HepG2 (cell line): ENCODE data around the gene AKAP12. TPM values are rescaled to one million over a fixed set of nuclear protein-coding genes. Genes with fewer than 3 reads are reported as not detected.

Source experiments
- BRCA1 ChIP-seq: sonication (generic); formaldehyde crosslinking; IDR thresholded peaks from 2 replicates; pipeline ENCODE4 v1.4.0; 2020; ENCODE audit warnings: missing genetic modification reagents
- CREB3 ChIP-seq: sonication (generic); formaldehyde crosslinking; IDR thresholded peaks from 2 replicates; pipeline ENCODE4 v1.5.0; 2020; ENCODE audit warnings: missing genetic modification reagents
- CSRNP1 ChIP-seq: sonication (generic); formaldehyde crosslinking; IDR thresholded peaks from 2 replicates; pipeline ENCODE4 v1.8.1; 2023; ENCODE audit warnings: mild to moderate bottlenecking, missing genetic modification reagents
- DMAP1 ChIP-seq: IDR thresholded peaks from 2 replicates; pipeline ENCODE4 v1.6.1; 2016
- ELF3 ChIP-seq: IDR thresholded peaks from 2 replicates; pipeline ENCODE4 v1.6.1; 2016; ENCODE audit warnings: missing genetic modification reagents, missing compliant biosample characterization
- ESRRA ChIP-seq: sonication (generic); formaldehyde crosslinking; IDR thresholded peaks from 2 replicates; pipeline ENCODE4 v1.5.1; 2020; ENCODE audit warnings: mild to moderate bottlenecking, low read depth, missing genetic modification reagents
- FOXK1 ChIP-seq: sonication (generic); formaldehyde crosslinking; IDR thresholded peaks from 2 replicates; pipeline ENCODE4 v1.4.0; 2020; ENCODE audit warnings: low read depth, missing genetic modification reagents, borderline replicate concordance
- GABPA ChIP-seq, 2 experiments: IDR thresholded peaks; 2 replicates each; pipeline ENCODE4 v1.6.1; 2011 to 2016; ENCODE audit warnings: low read depth in 2 of 2, low read length in 1 of 2, missing biosample characterization in 1 of 2, missing genetic modification characterization in 1 of 2
- GPBP1L1 ChIP-seq: sonication (generic); formaldehyde crosslinking; IDR thresholded peaks from 2 replicates; pipeline ENCODE4 v1.5.0; 2020; ENCODE audit warnings: mild to moderate bottlenecking, missing genetic modification reagents
- HDAC6 ChIP-seq: fragments of 200-600 bp; sonication (generic); IDR thresholded peaks from 2 replicates; pipeline ENCODE4 v1.7.0; 2017; ENCODE audit warnings: mild to moderate bottlenecking, antibody characterized with exemption, low read length, low read depth
- KAT2B ChIP-seq: fragments of 150-350 bp; IDR thresholded peaks from 2 replicates; pipeline ENCODE4 v1.6.1; 2014; ENCODE audit warnings: low read depth, low read length, borderline replicate concordance
- KLF16 ChIP-seq, 2 experiments: sonication (generic) in 1 of 2; formaldehyde crosslinking in 1 of 2; IDR thresholded peaks; 2 replicates each; pipeline versions ENCODE4 v1.6.1 to v1.8.0; 2016 to 2023; ENCODE audit warnings: missing genetic modification reagents in 2 of 2, missing compliant biosample characterization in 1 of 2
- KLF6 ChIP-seq: IDR thresholded peaks from 2 replicates; pipeline ENCODE4 v1.8.0; 2016; ENCODE audit warnings: missing biosample characterization, missing genetic modification reagents
- MEIS2 ChIP-seq: sonication (generic); formaldehyde crosslinking; IDR thresholded peaks from 2 replicates; pipeline ENCODE4 v1.9.0; 2021; ENCODE audit warnings: mild to moderate bottlenecking, missing genetic modification reagents
- REPIN1 ChIP-seq: sonication (generic); formaldehyde crosslinking; IDR thresholded peaks from 2 replicates; pipeline ENCODE4 v1.8.0; 2022; ENCODE audit warnings: missing genetic modification reagents, low read depth, mild to moderate bottlenecking, borderline replicate concordance
- SNAPC5 ChIP-seq: sonication (generic); formaldehyde crosslinking; IDR thresholded peaks from 2 replicates; pipeline ENCODE4 v1.8.1; 2023; ENCODE audit warnings: mild to moderate bottlenecking, missing genetic modification reagents, borderline replicate concordance
- TAF15 ChIP-seq: fragments of 200-400 bp; formaldehyde crosslinking; IDR thresholded peaks from one replicate; pipeline ENCODE4 v1.6.1; 2018; ENCODE audit warnings: mild to moderate bottlenecking, low read depth, low read length; ENCODE audit not compliant: poor library complexity, severe bottlenecking
- YEATS2 ChIP-seq: sonication (generic); formaldehyde crosslinking; IDR thresholded peaks from 2 replicates; pipeline ENCODE4 v1.4.0; 2020; ENCODE audit warnings: missing genetic modification reagents, borderline replicate concordance
- ZBTB14 ChIP-seq: sonication (generic); formaldehyde crosslinking; IDR thresholded peaks from 2 replicates; pipeline ENCODE4 v1.4.0; 2020; ENCODE audit warnings: missing genetic modification reagents
- ZNF350 ChIP-seq: sonication (generic); formaldehyde crosslinking; IDR thresholded peaks from 2 replicates; pipeline ENCODE4 v1.4.0; 2020; ENCODE audit warnings: mild to moderate bottlenecking, low read depth, missing genetic modification reagents, borderline replicate concordance
- ZNF674 ChIP-seq: sonication (generic); formaldehyde crosslinking; IDR thresholded peaks from 2 replicates; pipeline ENCODE4 v1.5.0; 2020; ENCODE audit warnings: low read depth, mild to moderate bottlenecking, missing genetic modification reagents
- ZNF777 ChIP-seq: sonication (generic); formaldehyde crosslinking; IDR thresholded peaks from 2 replicates; pipeline ENCODE4 v1.4.0; 2020; ENCODE audit warnings: missing genetic modification reagents
- ZNF780A ChIP-seq: sonication (generic); formaldehyde crosslinking; IDR thresholded peaks from 2 replicates; pipeline ENCODE4 v1.8.0; 2022; ENCODE audit warnings: mild to moderate bottlenecking, missing genetic modification reagents, moderate library complexity
- ZNF850 ChIP-seq: sonication (generic); formaldehyde crosslinking; conservative IDR thresholded peaks from 2 replicates; pipeline ENCODE4 v1.9.0; 2021; ENCODE audit warnings: mild to moderate bottlenecking, missing genetic modification reagents
- ZSCAN31 ChIP-seq: sonication (generic); formaldehyde crosslinking; IDR thresholded peaks from 2 replicates; pipeline ENCODE4 v1.5.0; 2020; ENCODE audit warnings: low read depth, mild to moderate bottlenecking, missing genetic modification reagents
- polyA plus RNA-seq, 8 experiments: library from polyadenylated mRNA; depleted of rRNA in 3 of 8; stranded (reverse) in 7 of 8; unstranded in 1 of 8; fragments of >200 nt; fragmentation: Illumina TruSeq in 4 of 8; extraction: Trizol in 4 of 8; gene quantifications; 2 replicates each; pipeline versions ENCODE4 v1.2.1 to v1.2.3, GENCODE V29; 2011 to 2016; ENCODE audit warnings: low read depth in 4 of 8, missing spikeins in 1 of 8, mixed read lengths in 1 of 8; ENCODE audit not compliant: insufficient read depth in 1 of 8
- total RNA-seq, 5 experiments: library from RNA; depleted of rRNA; stranded (reverse); fragments of >200 nt; fragmentation: Illumina TruSeq; extraction: Trizol; gene quantifications; 2 replicates each; pipeline ENCODE4 v1.2.3, GENCODE V29; 2016; ENCODE audit warnings: low read depth in 1 of 5

The AKAP12 gene
- total and polyA plus RNA-seq, 2 of the 13 experiments (the other 11 are each of a cell fraction or from before 2014, with no cell fraction given) = 10.6 to 19.0 TPM

- TF ChIP-seq TAF15 = no peak
- no peak for TF ChIP-seq MEIS2
- TF ChIP-seq ZNF674 (CRISPR knock-in tag) = no peak
- TF ChIP-seq YEATS2 (CRISPR knock-in tag) = no peak
- TF ChIP-seq ZNF850 (CRISPR knock-in tag) = no peak
- no peak for TF ChIP-seq ESRRA (CRISPR knock-in tag)
- no peak for TF ChIP-seq SNAPC5 (CRISPR knock-in tag)
- peak; percentile 79 for TF ChIP-seq ELF3 (CRISPR knock-in tag)
- 0 out of 4 replicates have a peak, but pooled peaks of 1 of the 2 experiments have one; percentile 48 for TF ChIP-seq KLF16 (CRISPR knock-in tag; IDR thresholded peaks at IDR 0.05)
- no peak for TF ChIP-seq ZNF780A (CRISPR knock-in tag)
- no peak for TF ChIP-seq CREB3
- TF ChIP-seq HDAC6 = no peak
- TF ChIP-seq KAT2B = no peak
- no peak for TF ChIP-seq ZNF350 (CRISPR knock-in tag)
- TF ChIP-seq GPBP1L1 (CRISPR knock-in tag) = no peak
- no peak for TF ChIP-seq BRCA1
- peak; percentile 44; the same call in 1 of the 2 replicates for TF ChIP-seq DMAP1 (CRISPR knock-in tag)
- TF ChIP-seq GABPA (IDR thresholded peaks at IDR 0.05; ENCODE audit: low read depth, low read length) = no peak
- TF ChIP-seq GABPA (CRISPR knock-in tag; IDR thresholded peaks at IDR 0.05; ENCODE audit: low read depth) = no peak
- peak; percentile 42; the same call in 1 of the 2 replicates for TF ChIP-seq ZSCAN31
- no peak for TF ChIP-seq FOXK1
- TF ChIP-seq KLF6 (CRISPR knock-in tag) = no peak
- no peak for TF ChIP-seq ZNF777
- TF ChIP-seq CSRNP1 (CRISPR knock-in tag) = no peak
- TF ChIP-seq ZBTB14 (CRISPR knock-in tag) = no peak
- TF ChIP-seq REPIN1 = peak; percentile 60; the same call in 1 of the 2 replicates
These were observed 84.2 kb downstream of the AKAP12 start (continued) for GRCh38 chr6:151323791-151324487.
